Mesothelial cell of epicardium (in vitro differentiated cells): ENCODE data around the gene HMGN2. TPM values are rescaled to one million over a fixed set of nuclear protein-coding genes. Genes with fewer than 3 reads are reported as not detected.
"Not testable (repeated sequence)": the region's sequence is repeated elsewhere in the genome, so short reads cannot be mapped to it uniquely, and the experiment has no call there.

ENCODE experiments used
- DNase-seq, 2 experiments: peaks; one replicate each; pipeline ENCODE4 v3.0.0; 2021; ENCODE audit warnings: low spot score in 2 of 2; ENCODE audit not compliant: unreplicated experiment in 2 of 2
- H3K27ac Mint-ChIP-seq: 2 replicates; pipeline ENCODE4 v1.8.0; 2021; ENCODE audit warnings: mixed read lengths
- H3K27me3 Mint-ChIP-seq: 2 replicates; pipeline ENCODE4 v1.8.0; 2021; ENCODE audit warnings: low read depth, mixed read lengths
- H3K36me3 Mint-ChIP-seq: 2 replicates; pipeline ENCODE4 v1.8.0; 2021; ENCODE audit warnings: mixed read lengths
- H3K4me1 Mint-ChIP-seq: 2 replicates; pipeline ENCODE4 v1.8.0; 2021; ENCODE audit warnings: mixed read lengths
- H3K4me3 Mint-ChIP-seq: 2 replicates; pipeline ENCODE4 v1.8.0; 2021; ENCODE audit warnings: mild to moderate bottlenecking, moderate library complexity, mixed read lengths
- H3K9me3 Mint-ChIP-seq: 2 replicates; pipeline ENCODE4 v1.8.0; 2021; ENCODE audit warnings: mixed read lengths
- CTCF ChIP-seq: fragments of 200-600 bp; sonication (generic); IDR thresholded peaks from one replicate; pipeline ENCODE4 v1.5.0; 2021; ENCODE audit warnings: antibody characterized with exemption; ENCODE audit not compliant: unreplicated experiment
- total RNA-seq: library from RNA; stranded (reverse); gene quantifications from 3 replicates; pipeline ENCODE4 v1.2.1, GENCODE V29; 2021

Gene HMGN2
- total RNA-seq, 1 donor from 2014 or later: 481 TPM

- DNase-seq: peak; percentile 78 to 88
- H3K27me3 Mint-ChIP-seq: no peaks in the 10 kb centered on the region
- no peaks in the 10 kb centered on the region for H3K9me3 Mint-ChIP-seq
- TF ChIP-seq CTCF: peak; percentile 76
- peaks cover 2% of the 10 kb centered on the region for H3K4me1 Mint-ChIP-seq
- H3K36me3 Mint-ChIP-seq: no peaks in the 10 kb centered on the region
- H3K27ac Mint-ChIP-seq: peak overlapping the region; percentile 78
- peak overlapping the region; percentile 77 for H3K4me3 Mint-ChIP-seq
These were observed 28.4 kb downstream of the HMGN2 start for GRCh38 chr1:26500488-26501175.

DNA sequence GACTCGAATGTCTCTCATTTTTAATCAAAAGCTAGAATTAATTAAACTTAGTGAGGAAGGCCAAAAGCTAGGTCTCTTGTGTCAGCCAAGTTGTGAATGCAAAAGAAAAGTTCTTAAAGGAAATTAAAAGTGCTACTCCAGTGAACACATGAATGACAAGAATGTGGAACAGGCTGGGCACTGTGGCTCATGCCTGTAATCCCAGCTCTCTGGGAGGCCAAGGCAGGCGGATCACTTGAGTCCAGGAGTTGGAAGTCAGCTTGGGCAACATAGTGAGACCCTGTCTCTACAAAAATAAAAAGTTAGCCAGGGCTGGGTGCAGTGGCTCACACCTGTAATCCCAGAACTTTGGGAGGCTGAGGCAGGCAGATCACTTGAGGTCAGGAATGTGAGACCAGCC lies 38.5 kb downstream of the HMGN2 start:
- not testable (repeated sequence) for H3K27me3 Mint-ChIP-seq, H3K4me1 Mint-ChIP-seq, DNase-seq, H3K4me3 Mint-ChIP-seq, H3K36me3 Mint-ChIP-seq, H3K27ac Mint-ChIP-seq, H3K9me3 Mint-ChIP-seq

DNA sequence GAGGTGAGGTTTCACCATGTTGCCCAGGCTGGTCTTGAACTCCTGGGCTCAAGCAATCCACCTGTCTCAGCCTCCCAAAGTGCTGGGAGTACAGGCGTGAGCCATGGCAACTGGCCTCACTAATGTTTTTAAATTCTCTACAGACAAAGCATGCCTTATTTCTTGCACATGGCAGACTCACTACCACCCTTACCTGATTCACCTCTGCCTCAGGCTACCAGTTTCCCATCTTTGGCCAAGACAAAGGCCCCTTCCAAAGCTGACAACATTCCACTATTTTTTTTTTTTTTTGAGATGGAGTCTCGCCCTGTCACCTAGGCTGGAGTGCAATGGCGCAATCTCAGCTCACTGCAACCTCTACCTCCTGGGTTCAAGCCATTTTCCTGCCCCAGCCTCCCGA lies 43.6 kb downstream of the HMGN2 start:
- H3K36me3 Mint-ChIP-seq, H3K27ac Mint-ChIP-seq, H3K27me3 Mint-ChIP-seq, H3K4me1 Mint-ChIP-seq, DNase-seq, H3K4me3 Mint-ChIP-seq, H3K9me3 Mint-ChIP-seq: not testable (repeated sequence)

DNA sequence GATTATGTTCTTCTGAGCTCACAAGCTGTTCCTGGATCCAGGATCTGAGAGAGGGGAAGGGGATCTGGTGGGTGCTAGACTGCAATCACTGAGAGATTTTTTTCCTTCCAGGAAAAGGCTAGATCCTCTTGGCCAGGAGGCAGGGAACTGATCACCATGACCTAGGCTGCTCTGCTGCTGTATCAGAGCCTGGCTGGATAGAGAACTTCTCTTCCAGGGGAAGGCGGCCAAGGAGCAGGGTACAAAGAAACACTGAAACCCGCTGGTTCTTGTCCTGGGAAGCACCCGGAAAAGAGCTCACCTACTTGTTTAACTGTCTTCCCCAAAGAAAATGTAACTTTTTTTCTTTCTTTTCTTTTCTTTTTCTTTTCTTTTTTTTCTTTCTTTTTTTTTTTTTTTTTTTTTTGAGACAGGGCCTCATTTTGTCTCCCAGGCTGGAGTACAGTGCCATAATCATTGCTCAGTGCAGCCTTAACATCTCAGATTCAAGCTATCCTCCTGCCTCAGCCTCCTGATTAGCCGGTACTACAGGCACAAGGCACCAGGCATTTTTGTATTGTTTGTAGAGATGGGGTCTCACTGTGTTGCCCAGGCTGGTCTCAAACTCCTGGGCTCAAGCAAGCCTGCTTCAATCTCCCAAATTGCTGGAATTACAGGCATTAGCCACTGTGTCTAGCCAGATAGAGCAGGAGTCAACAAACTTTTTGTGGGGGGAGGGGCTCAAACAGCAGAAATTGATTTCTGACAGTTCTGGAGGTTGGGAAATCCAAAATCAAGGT lies 44.9 kb downstream of the HMGN2 start:
- TF ChIP-seq CTCF: no peak
- Mint-ChIP-seq H3K4me3 (no peak overlapping the region), H3K4me1 (no peaks in the 10 kb centered on the region), H3K27ac (no peak overlapping the region), H3K36me3 (no peaks in the 10 kb centered on the region), H3K9me3 (peaks cover 5% of the 10 kb centered on the region), H3K27me3 (no peaks in the 10 kb centered on the region)
- no peak for DNase-seq

DNA sequence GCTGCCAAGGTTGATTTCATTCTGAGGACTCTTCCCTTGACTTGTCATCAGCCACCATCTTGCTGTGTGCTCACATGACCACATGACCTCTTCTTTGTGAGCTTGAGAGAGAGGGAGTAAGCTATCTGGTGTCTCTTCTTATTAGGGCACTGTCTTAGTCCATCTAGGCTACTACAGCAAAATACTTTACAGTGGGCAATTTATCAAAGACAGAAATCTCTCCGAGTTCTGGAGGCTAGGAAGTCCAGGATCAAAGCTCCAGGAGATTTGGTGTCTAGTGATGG lies 45.5 kb downstream of the HMGN2 start:
- TF ChIP-seq CTCF: no peak
- Mint-ChIP-seq H3K27ac (no peak overlapping the region), H3K4me3 (no peak overlapping the region), H3K4me1 (no peaks in the 10 kb centered on the region), H3K27me3 (no peaks in the 10 kb centered on the region), H3K9me3 (no peaks in the 10 kb centered on the region), H3K36me3 (no peaks in the 10 kb centered on the region)
- DNase-seq: no peak

GRCh38 chr1:26518355-26518754 lies 46.1 kb downstream of the HMGN2 start:
- TF ChIP-seq CTCF: no peak
- no peak overlapping the region for H3K4me3 Mint-ChIP-seq
- H3K36me3 Mint-ChIP-seq: no peaks in the 10 kb centered on the region
- H3K27me3 Mint-ChIP-seq: no peaks in the 10 kb centered on the region
- no peaks in the 10 kb centered on the region for H3K9me3 Mint-ChIP-seq
- DNase-seq: no peak
- H3K27ac Mint-ChIP-seq: no peak overlapping the region
- no peaks in the 10 kb centered on the region for H3K4me1 Mint-ChIP-seq
